Left lung (tissue), 10 donors: ENCODE measurements around the gene ZNF316. TPM values are rescaled to one million over a fixed set of nuclear protein-coding genes. Genes with fewer than 3 reads are reported as not detected.

Experiments
- ATAC-seq: fragments of 200-7000 bp; cut with Tn5 transposase; one replicate; pipeline ENCODE4 v1.9.1; 2020; ENCODE audit warnings: moderate library complexity
- DNase-seq, 4 donors: peaks; one replicate each; pipeline ENCODE4 v3.0.0-alpha.2; 2013 to 2020
- H3K27ac ChIP-seq, 2 donors: fragments of 200-600 bp; sonication (generic) in 1 of 2; one replicate each; pipeline versions ENCODE4 v1.5.0 to v1.8.0; 2020 to 2021
- H3K27me3 ChIP-seq, 2 donors: fragments of 200-600 bp; sonication (generic) in 1 of 2; one replicate each; pipeline versions ENCODE4 v1.5.0 to v1.8.0; 2020 to 2021
- H3K36me3 ChIP-seq, 2 donors: fragments of 200-600 bp; sonication (generic) in 1 of 2; one replicate each; pipeline versions ENCODE4 v1.5.0 to v1.8.0; 2020 to 2021
- H3K4me1 ChIP-seq, 2 donors: fragments of 200-600 bp; one replicate each; pipeline ENCODE4 v1.8.0; 2021
- H3K4me3 ChIP-seq, 2 donors: fragments of 200-600 bp; sonication (generic) in 1 of 2; one replicate each; pipeline versions ENCODE4 v1.5.0 to v1.8.0; 2020 to 2021; ENCODE audit warnings: mild to moderate bottlenecking in 1 of 2
- H3K9me3 ChIP-seq, 2 donors: fragments of 200-600 bp; sonication (generic) in 1 of 2; one replicate each; pipeline versions ENCODE4 v1.5.0 to v1.8.0; 2020 to 2021
- CTCF ChIP-seq, 2 donors: fragments of 200-600 bp; sonication (generic) in 1 of 2; IDR thresholded peaks; one replicate each; pipeline versions ENCODE4 v1.5.0 to v1.8.0; 2021; ENCODE audit warnings: antibody characterized with exemption in 2 of 2
- intact Hi-C, 2 donors: fragments of 100-400 bp; cut with DNase I; formaldehyde crosslinking; loops; one replicate each; pipeline versions ENCODE4 v1.11.2 to v1.14.2; 2022
- polyA plus RNA-seq, 6 donors: library from polyadenylated mRNA; unstranded; fragments of 120-200 nt; gene quantifications; one replicate each; pipeline ENCODE4 v1.2.1, GENCODE V29; 2013; ENCODE audit not compliant: insufficient read length in 6 of 6
- total RNA-seq, 2 donors: library from RNA; stranded (reverse); fragmentation: NEBNext Ultra II Directional; extraction: Animal tissue kit (Norgen Biotek cat#: 25700); gene quantifications; one replicate each; pipeline ENCODE4 v1.2.1, GENCODE V29; 2021
- donor health status: DM: no; HTN: yes; CAD: no.
- donor health status: DM: no; HTN: no; CAD: no.

The ZNF316 gene
- total and polyA plus RNA-seq, 8 donors, result 29.3 to 52.9 (median 46.9) TPM

DNA sequence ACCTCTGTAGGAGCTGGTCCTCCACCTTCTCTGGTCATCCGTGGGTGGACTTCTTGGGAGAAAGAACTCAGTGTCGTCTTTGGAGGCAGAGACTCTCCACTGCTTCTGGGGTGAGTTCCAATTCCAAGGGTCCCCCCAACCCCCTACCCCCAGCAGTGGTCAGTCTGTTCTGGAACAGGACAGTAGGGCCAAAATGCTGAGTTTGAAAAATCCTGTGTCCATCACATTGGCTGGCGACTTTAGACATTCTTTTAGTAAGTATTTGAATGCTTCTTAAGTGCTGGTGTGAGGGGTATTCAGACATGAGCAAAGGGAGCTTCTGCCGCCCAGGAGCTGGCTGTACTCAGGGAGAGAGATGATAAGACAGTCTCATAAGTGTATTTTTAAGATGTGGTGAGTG, 1.9 kb downstream of the ZNF316 start:
- Histone ChIP-seq H3K27ac (no peak overlapping the region), H3K9me3 (no peaks in the 10 kb centered on the region), H3K27me3 (no peaks in the 10 kb centered on the region), H3K4me1 (peaks cover 7 to 43% of the 10 kb centered on the region in 2 donors), H3K4me3 (peak overlapping the region in 1 of 2 donors; percentile 88), H3K36me3 (peaks cover 0 to 44% of the 10 kb centered on the region in 2 donors)
- no peak for DNase-seq
- no peak for ATAC-seq
- TF ChIP-seq CTCF (IDR thresholded peaks at IDR 0.05), result no peak
- intact Hi-C loops, result no loop called here

DNA sequence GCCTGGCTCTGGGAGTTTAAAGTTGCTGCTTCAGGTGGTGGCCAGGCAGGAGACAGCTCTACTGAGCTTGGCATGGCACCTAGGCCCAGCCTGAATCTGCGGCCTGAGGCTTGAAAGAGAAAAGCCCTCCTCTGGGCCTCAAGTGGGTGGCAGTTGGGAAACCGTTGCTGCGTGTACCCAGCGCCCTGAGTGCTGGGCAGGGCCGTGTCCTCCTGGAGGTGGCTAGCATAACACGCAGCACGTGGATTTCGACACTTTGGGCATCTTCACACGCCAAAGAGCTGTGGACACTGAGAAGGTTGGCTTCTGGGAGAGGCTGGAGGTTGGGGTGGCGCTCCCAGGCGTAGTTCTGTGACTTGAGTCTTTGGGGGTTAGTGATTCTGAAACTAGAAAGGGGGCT, 2.5 kb downstream of the ZNF316 start:
- Histone ChIP-seq H3K27ac (no peak overlapping the region), H3K36me3 (peaks cover 0 to 50% of the 10 kb centered on the region in 2 donors), H3K27me3 (no peaks in the 10 kb centered on the region), H3K4me1 (peaks cover 7 to 43% of the 10 kb centered on the region in 2 donors), H3K4me3 (no peak overlapping the region), H3K9me3 (no peaks in the 10 kb centered on the region)
- no peak for TF ChIP-seq CTCF (IDR thresholded peaks at IDR 0.05)
- ATAC-seq (no peak), DNase-seq (peak in 1 of 4 donors; percentile 74)
- intact Hi-C loops, result no loop called here

DNA sequence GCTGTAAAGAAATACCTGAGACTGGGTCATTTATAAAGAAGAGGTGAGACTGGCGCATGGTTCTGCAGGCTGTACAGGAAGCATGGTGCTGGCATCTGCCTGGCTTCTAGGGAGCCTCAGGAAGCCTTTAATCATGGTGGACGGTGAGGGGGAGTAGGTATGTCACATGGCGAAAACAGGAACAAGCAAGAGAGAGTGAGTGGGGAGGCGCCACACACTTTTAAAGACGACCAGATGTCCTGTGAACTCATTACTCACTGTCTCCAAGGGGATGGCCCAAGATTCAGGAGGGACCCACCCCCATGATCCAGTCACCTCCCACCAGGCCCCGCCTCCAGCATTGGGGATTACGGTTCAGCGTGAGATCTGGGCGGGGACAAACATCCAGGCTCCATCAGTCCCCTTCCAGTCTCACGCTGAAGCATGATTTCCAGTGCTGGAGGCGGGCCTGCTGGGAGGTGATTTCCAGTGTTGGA, 3.2 kb downstream of the ZNF316 start:
- no peaks in the 10 kb centered on the region for H3K9me3 ChIP-seq
- no peak overlapping the region for H3K4me3 ChIP-seq
- peaks cover 7 to 41% of the 10 kb centered on the region in 2 donors for H3K4me1 ChIP-seq
- intact Hi-C loops, result no loop called here
- H3K27me3 ChIP-seq, result no peaks in the 10 kb centered on the region
- DNase-seq (peak in 1 of 4 donors; percentile 61), ATAC-seq (no peak)
- peaks cover 0 to 57% of the 10 kb centered on the region in 2 donors for H3K36me3 ChIP-seq
- no peak for TF ChIP-seq CTCF (IDR thresholded peaks at IDR 0.05)
- no peak overlapping the region for H3K27ac ChIP-seq

GRCh38 chr7:6641305-6642035, 4.4 kb downstream of the ZNF316 start:
- H3K27me3 ChIP-seq, result no peaks in the 10 kb centered on the region
- TF ChIP-seq CTCF (IDR thresholded peaks at IDR 0.05), result no peak

DNA sequence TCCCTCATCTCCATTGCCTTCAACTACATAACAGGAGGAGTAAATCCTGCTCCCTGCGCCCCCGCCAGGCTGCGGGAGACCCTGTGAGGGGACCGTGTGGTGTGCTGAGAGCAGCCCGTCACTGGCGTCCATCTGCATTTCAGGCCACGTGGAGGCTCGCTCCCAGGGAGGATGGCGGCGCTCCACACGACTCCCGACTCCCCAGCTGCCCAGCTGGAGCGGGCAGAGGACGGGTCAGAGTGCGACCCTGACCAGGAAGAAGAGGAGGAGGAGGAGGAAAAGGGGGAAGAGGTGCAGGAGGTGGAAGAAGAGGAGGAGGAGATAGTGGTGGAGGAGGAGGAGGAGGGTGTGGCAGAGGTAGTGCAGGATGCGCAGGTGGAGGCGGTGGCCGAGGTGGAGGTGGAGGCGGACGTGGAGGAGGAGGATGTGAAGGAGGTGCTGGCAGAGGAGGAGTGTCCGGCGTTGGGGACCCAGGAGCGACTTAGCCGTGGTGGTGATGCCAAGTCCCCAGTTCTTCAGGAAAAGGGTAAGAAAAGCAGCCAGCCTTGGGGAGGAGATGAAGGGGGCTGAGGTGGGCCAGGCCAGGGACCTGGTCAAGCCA, 5.2 kb downstream of the ZNF316 start:
- intact Hi-C loops, result no loop called here

More at GRCh38 chr7:6641305-6642035, 4.4 kb downstream of the ZNF316 start:
- Histone ChIP-seq H3K4me3 (no peak overlapping the region), H3K9me3 (no peaks in the 10 kb centered on the region), H3K36me3 (peaks cover 0 to 69% of the 10 kb centered on the region in 2 donors), H3K27ac (no peak overlapping the region), H3K4me1 (peaks cover 6 to 29% of the 10 kb centered on the region in 2 donors)
- intact Hi-C loops, result no loop called here
- DNase-seq (peak in 1 of 4 donors; percentile 51), ATAC-seq (no peak)

More for the DNA sequence above, 5.2 kb downstream of the ZNF316 start:
- ATAC-seq, result no peak
- no peak for TF ChIP-seq CTCF (IDR thresholded peaks at IDR 0.05)
- H3K36me3 ChIP-seq, result peaks cover 0 to 77% of the 10 kb centered on the region in 2 donors
- H3K27me3 ChIP-seq, result no peaks in the 10 kb centered on the region
- H3K27ac ChIP-seq, result no peak overlapping the region
- no peak overlapping the region for H3K4me3 ChIP-seq
- H3K9me3 ChIP-seq, result no peaks in the 10 kb centered on the region
- DNase-seq, result peak in 1 of 4 donors; percentile 77
- H3K4me1 ChIP-seq, result peaks cover 4 to 26% of the 10 kb centered on the region in 2 donors
